PC-3 (cell line): Measurements from ENCODE around the gene PRSS50.

ENCODE experiments used
- EZH2phosphoT487 ChIP-seq: fragments of 300-600 bp; sonication (generic); IDR thresholded peaks from 2 replicates; pipeline ENCODE4 v1.6.1; 2018; ENCODE audit warnings: mild to moderate bottlenecking, antibody characterized with exemption, low read length, borderline replicate concordance
- TF ChIP-seq, protein P1 (sequence below): fragments of 300-600 bp; sonication (generic); conservative IDR thresholded peaks from 2 replicates; pipeline ENCODE4 v1.5.1; 2017; ENCODE audit warnings: antibody characterized with exemption, low read depth, mild to moderate bottlenecking, low read length

DNA sequence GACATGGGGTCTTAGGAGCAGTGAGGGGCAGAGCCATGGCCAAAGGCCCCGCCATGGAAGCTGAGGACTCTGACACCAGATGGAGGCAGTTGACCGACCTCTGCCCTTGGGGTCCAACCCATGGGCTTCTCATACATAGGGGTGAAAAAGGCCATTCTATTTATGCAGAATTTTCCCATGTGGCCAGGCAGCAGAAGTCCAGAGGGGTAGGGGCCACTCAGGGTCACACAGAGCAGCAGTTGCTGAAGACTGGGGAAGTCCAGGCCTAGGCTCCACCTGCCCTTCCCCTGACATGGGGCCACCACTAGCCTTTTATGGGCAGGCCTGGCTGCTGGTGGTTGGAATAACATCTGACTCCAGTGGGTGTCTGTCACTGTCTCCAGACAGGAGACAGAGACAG is 6.4 kb downstream of the PRSS50 start:
- TF ChIP-seq, protein P1, sequence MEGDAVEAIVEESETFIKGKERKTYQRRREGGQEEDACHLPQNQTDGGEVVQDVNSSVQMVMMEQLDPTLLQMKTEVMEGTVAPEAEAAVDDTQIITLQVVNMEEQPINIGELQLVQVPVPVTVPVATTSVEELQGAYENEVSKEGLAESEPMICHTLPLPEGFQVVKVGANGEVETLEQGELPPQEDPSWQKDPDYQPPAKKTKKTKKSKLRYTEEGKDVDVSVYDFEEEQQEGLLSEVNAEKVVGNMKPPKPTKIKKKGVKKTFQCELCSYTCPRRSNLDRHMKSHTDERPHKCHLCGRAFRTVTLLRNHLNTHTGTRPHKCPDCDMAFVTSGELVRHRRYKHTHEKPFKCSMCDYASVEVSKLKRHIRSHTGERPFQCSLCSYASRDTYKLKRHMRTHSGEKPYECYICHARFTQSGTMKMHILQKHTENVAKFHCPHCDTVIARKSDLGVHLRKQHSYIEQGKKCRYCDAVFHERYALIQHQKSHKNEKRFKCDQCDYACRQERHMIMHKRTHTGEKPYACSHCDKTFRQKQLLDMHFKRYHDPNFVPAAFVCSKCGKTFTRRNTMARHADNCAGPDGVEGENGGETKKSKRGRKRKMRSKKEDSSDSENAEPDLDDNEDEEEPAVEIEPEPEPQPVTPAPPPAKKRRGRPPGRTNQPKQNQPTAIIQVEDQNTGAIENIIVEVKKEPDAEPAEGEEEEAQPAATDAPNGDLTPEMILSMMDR: no peak
- TF ChIP-seq EZH2phosphoT487: no peak
